Panc1 (cell line): Measurements from ENCODE around the gene TMEM240.

ENCODE experiments used
- CTCF ChIP-seq: fragments of 450-650 bp; IDR thresholded peaks from 2 replicates; pipeline ENCODE4 v1.5.1; 2017; ENCODE audit warnings: mild to moderate bottlenecking
- POLR2AphosphoS5 ChIP-seq: IDR thresholded peaks from 2 replicates; pipeline ENCODE4 v1.6.1; 2012; ENCODE audit warnings: mild to moderate bottlenecking, low read depth, low read length, moderate library complexity
- SIN3A ChIP-seq: IDR thresholded peaks from 2 replicates; pipeline ENCODE4 v1.6.1; 2012; ENCODE audit warnings: low read depth, mild to moderate bottlenecking, low read length, moderate library complexity, borderline replicate concordance; ENCODE audit not compliant: insufficient read depth
- TCF7L2 ChIP-seq: IDR thresholded peaks from 2 replicates; pipeline ENCODE4 v1.6.1; 2011; ENCODE audit warnings: mild to moderate bottlenecking, low read depth, low read length, inconsistent platforms
- TF ChIP-seq, protein P1 (sequence below), 2 experiments: IDR thresholded peaks; 2 replicates each; pipeline ENCODE4 v1.6.1; 2011 to 2012; ENCODE audit warnings: low read depth in 2 of 2, control low read depth in 1 of 2, low read length in 1 of 2, mild to moderate bottlenecking in 1 of 2, moderate library complexity in 1 of 2; ENCODE audit not compliant: insufficient read depth in 1 of 2

GRCh38 chr1:1559066-1559465 is 18.6 kb upstream of the TMEM240 start:
- no peak for TF ChIP-seq CTCF
- no peak for TF ChIP-seq SIN3A
- TF ChIP-seq, protein P1, sequence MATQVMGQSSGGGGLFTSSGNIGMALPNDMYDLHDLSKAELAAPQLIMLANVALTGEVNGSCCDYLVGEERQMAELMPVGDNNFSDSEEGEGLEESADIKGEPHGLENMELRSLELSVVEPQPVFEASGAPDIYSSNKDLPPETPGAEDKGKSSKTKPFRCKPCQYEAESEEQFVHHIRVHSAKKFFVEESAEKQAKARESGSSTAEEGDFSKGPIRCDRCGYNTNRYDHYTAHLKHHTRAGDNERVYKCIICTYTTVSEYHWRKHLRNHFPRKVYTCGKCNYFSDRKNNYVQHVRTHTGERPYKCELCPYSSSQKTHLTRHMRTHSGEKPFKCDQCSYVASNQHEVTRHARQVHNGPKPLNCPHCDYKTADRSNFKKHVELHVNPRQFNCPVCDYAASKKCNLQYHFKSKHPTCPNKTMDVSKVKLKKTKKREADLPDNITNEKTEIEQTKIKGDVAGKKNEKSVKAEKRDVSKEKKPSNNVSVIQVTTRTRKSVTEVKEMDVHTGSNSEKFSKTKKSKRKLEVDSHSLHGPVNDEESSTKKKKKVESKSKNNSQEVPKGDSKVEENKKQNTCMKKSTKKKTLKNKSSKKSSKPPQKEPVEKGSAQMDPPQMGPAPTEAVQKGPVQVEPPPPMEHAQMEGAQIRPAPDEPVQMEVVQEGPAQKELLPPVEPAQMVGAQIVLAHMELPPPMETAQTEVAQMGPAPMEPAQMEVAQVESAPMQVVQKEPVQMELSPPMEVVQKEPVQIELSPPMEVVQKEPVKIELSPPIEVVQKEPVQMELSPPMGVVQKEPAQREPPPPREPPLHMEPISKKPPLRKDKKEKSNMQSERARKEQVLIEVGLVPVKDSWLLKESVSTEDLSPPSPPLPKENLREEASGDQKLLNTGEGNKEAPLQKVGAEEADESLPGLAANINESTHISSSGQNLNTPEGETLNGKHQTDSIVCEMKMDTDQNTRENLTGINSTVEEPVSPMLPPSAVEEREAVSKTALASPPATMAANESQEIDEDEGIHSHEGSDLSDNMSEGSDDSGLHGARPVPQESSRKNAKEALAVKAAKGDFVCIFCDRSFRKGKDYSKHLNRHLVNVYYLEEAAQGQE (IDR thresholded peaks at IDR 0.05; ENCODE audit: insufficient read depth in 1 of 2, low read depth in 2 of 2, low read length in 1 of 2), result no peak
- TF ChIP-seq POLR2AphosphoS5, result no peak
- no peak for TF ChIP-seq TCF7L2
